Activated naive CD4-positive, alpha-beta T cell treated with anti-CD3 and anti-CD28 coated beads, Interleukin-2, amount 50 U/mL, for 24 hours (primary cell): ENCODE data around the gene PAFAH2.

Source experiments
- H3K27ac Mint-ChIP-seq: one replicate; pipeline ENCODE4 v1.8.0; 2021; ENCODE audit warnings: mild to moderate bottlenecking, mixed read lengths
- H3K27me3 Mint-ChIP-seq: one replicate; pipeline ENCODE4 v1.8.0; 2021; ENCODE audit warnings: mixed read lengths
- H3K36me3 Mint-ChIP-seq: one replicate; pipeline ENCODE4 v1.8.0; 2021; ENCODE audit warnings: mixed read lengths
- H3K4me1 Mint-ChIP-seq: one replicate; pipeline ENCODE4 v1.8.0; 2021; ENCODE audit warnings: mixed read lengths
- H3K4me3 Mint-ChIP-seq: one replicate; pipeline ENCODE4 v1.8.0; 2021; ENCODE audit warnings: mild to moderate bottlenecking, mixed read lengths
- H3K9me3 Mint-ChIP-seq: one replicate; pipeline ENCODE4 v1.8.0; 2021; ENCODE audit warnings: mixed read lengths

PAFAH2 gene

DNA sequence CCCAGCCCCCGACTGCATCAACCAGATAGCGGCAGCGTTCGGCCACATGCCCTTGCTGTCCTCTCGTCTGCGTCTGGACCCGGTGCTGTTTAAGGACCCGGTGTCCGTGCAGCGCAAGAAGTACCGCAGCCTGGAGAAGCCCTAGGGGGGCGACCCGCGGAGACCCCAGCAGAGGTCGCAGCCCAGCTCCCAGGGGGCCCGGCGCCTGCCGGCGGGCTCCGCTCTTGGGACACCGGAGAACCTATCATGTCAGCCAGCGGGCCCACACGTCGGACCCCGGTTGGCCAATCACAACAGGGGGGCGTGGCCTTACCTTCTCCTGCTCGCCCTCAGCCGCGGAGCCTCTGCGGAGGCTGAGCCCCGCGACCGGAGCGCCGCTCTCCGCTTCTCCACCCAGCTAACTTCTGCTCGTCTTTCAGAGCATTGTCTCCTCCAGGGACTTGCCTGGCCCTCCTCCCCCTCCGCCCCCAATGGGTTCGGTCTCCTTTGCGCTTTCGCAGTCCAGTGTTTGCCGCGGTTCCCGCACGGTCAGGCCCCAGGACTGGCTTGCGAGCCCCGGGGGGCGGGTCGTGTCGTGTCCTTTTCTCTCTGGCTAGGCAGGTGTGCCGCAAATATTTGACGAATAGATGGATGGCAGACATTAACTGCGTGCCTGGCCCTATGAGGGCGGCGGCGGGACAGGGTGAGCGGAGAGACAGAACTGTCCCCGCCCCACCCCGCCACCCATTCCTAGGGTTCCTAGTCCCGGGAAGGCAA lies 37.5 kb upstream of the PAFAH2 start:
- Mint-ChIP-seq H3K4me1 (peaks cover 11% of the 10 kb centered on the region), H3K9me3 (no peaks in the 10 kb centered on the region), H3K27me3 (no peaks in the 10 kb centered on the region), H3K27ac (peak overlapping the region; percentile 68), H3K36me3 (no peaks in the 10 kb centered on the region), H3K4me3 (peak overlapping the region; percentile 97)

DNA sequence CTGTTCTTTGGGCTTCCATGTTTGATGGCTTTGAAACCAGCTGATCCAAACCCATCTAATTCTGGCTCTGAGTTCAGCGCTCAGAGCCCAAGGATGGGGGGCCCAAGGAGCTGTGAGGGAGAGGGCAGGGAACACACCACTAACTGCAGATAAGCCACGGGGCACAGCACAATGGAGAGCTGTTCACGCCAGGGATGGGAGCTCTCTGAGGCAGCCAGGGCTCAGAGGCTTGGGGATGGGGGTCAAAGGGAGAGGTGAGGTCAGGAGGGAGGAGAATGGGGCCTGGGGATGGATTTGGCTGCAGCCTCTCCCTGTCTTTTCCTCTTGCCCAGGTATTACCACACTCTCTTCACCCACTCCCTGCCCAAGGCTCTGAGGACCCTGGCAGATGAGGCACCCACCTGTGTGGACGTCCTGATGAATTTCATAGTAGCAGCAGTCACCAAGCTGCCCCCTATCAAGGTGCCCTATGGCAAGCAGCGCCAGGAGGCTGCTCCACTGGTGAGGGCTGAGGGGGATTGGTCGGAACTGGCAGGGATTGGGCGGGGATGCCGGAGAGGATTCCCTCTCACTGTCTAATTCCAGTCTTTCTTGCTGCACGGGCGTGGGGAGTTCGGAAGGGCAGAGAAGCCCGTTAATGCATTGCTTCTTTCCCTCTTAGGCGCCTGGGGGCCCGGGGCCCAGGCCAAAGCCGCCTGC lies 36.8 kb upstream of the PAFAH2 start:
- Mint-ChIP-seq H3K4me1 (peaks cover 11% of the 10 kb centered on the region), H3K27me3 (no peaks in the 10 kb centered on the region), H3K27ac (no peak overlapping the region), H3K4me3 (peak overlapping the region; percentile 97), H3K9me3 (no peaks in the 10 kb centered on the region), H3K36me3 (no peaks in the 10 kb centered on the region)

DNA sequence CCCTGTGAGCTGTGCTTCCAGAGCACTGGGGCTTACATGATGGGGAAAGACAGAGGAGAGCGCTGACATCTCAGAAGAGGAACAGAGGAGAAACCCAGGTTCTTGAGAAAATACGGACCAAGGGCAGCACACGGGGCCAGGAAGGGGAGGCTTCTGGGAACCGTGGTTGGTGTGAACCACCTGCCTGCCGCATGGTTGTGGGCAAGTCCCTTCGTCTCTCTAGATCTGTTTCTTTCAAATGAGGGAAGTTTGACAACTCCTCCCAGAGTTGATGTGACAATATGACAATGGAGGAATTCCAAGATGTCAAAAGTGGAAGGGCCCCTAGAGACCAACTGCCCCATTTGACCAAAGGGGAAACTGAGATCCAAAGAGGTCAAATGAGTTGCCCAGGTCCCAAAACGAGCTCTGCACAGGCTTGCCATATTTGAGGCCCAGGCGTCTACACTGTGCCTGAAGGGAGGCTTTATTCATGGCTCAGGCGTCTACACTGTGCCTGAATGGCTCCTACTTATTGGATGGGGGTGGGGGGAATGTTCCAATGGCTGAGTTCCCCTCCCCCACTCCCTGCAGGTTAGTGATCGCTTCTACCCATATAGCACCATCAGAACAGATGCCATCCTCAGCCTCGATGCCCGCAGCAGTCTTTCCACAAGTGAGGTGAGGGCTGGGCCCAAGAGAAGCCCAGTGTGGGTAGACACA lies 34.9 kb upstream of the PAFAH2 start:
- Mint-ChIP-seq H3K9me3 (no peaks in the 10 kb centered on the region), H3K4me3 (no peak overlapping the region), H3K36me3 (no peaks in the 10 kb centered on the region), H3K27me3 (no peaks in the 10 kb centered on the region), H3K4me1 (peaks cover 11% of the 10 kb centered on the region), H3K27ac (no peak overlapping the region)

DNA sequence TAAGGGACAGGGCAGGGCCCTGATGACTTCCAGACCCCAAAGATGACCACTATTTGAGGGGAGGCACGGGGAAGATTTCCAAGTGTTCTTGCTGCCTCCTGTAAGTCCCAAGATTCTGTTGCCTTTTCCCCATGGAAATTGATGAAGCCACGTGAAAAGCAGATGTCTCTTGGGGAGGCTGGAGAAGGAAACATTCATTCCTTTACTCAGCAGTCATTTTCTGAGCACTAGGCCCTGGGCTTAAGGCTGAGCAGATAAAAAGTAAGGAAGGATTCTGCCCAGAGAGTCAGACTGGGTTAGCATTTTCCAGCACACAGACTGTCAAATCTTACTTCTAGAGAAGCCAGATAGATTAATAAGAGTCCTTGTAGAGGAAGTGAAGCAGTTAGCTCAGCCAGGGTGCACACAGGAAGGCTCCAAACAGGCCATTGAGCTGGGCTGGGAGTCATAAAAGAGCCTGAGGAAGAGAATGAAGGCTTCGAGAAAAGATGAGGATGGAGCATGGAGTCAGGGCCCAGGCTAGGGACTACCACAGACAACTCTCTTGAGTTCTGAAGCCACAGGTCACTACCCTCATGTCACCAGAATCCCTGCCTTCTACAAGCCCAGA lies 33.9 kb upstream of the PAFAH2 start:
- peaks cover 11% of the 10 kb centered on the region for H3K4me1 Mint-ChIP-seq
- H3K9me3 Mint-ChIP-seq = no peaks in the 10 kb centered on the region
- no peaks in the 10 kb centered on the region for H3K27me3 Mint-ChIP-seq
- H3K36me3 Mint-ChIP-seq = no peaks in the 10 kb centered on the region
- no peak overlapping the region for H3K27ac Mint-ChIP-seq
- no peak overlapping the region for H3K4me3 Mint-ChIP-seq

DNA sequence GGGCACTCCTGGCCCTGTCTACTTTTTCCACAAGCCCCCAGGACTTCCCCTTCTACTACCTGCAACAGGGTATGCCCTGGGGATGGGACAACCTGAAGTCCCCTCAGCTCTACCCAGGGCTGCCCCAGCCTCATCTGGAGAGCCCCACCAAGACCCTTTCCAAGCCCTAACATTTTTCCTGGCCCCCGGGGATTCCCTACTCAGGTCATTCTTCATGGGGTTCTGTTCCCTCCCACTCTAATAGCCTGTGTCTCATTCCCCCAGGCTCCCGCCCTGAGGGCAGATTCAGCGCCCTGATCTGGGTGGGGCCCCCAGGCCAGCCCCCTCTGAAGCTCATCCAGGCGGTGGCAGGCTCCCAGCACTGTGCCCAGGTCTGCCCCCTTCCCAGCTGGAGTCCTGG lies 33.3 kb upstream of the PAFAH2 start:
- H3K27ac Mint-ChIP-seq = peak overlapping the region; percentile 82
- no peaks in the 10 kb centered on the region for H3K9me3 Mint-ChIP-seq
- no peak overlapping the region for H3K4me3 Mint-ChIP-seq
- H3K27me3 Mint-ChIP-seq = no peaks in the 10 kb centered on the region
- no peaks in the 10 kb centered on the region for H3K36me3 Mint-ChIP-seq
- peaks cover 11% of the 10 kb centered on the region for H3K4me1 Mint-ChIP-seq

DNA sequence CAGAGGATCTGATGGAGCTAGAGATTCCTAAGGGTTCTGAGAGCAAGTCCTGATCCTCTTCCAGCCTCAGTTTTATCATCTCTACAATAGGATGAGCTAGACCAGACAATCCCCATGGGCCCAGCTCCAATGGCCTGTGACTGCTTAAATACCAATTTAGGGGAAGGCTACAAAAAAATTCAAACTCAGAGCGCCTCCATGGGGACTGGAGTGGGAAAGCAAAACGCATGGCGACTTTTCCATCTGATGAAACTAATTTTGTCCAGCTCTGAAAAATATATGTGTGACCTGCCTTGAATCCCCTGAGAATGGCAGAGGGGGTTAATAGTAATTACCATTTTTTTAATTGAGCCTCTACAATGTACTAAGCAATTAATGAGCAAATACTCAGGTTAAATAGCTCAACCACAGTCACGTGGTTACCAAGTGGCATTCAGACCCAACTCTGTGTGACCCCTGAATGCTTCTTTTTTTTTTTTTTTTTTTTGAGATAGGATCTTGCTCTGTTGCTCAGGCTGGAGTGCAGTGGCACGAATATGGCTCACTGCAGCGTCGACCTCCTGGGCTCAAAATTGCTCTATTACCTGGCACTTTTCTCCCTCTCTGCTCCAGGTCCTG lies 32.1 kb upstream of the PAFAH2 start:
- Mint-ChIP-seq H3K4me3 (no peak overlapping the region), H3K27me3 (no peaks in the 10 kb centered on the region), H3K4me1 (peaks cover 8% of the 10 kb centered on the region)

DNA sequence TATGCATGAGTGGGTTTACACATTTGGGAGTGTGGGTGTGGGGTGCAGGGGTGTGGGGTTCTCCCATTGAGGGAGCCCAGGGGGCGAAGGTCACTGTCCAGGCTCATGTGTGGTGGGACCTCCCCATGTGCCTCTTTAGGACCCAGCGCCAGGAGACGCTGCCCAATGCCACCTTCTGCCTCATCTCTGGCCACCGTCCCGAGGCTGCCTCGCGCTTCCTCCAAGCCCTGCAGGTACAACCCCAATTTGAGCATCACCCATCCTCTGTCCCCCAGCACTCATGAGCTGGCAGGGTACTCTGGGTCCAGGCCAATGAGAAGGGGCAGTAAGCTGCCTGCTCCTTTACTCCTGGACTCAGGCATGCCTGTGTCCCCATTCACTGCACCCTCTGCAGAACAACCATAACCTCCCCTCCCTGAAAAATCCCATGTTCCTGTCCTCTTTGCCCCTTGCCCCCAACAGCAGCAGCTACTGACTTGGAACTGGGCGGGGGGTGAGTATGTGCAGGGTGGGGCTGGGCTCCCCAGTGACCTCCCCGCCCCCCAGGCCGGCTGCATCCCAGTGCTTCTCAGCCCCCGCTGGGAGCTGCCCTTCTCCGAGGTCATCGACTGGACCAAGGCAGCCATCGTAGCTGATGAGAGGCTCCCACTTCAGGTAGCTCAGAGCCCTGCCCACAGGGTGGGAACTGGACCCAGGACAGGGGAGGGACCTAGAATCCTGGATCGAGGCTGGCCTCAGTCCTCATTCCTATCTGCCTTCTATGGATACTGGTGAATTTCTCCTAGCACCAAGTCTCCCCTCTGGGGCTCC lies 31.4 kb upstream of the PAFAH2 start:
- Mint-ChIP-seq H3K27me3 (no peaks in the 10 kb centered on the region), H3K9me3 (no peaks in the 10 kb centered on the region), H3K36me3 (no peaks in the 10 kb centered on the region), H3K27ac (no peak overlapping the region), H3K4me3 (no peak overlapping the region), H3K4me1 (peaks cover under 1% of the 10 kb centered on the region)

More for the DNA sequence above, 32.1 kb upstream of the PAFAH2 start:
- H3K36me3 Mint-ChIP-seq = no peaks in the 10 kb centered on the region
- no peak overlapping the region for H3K27ac Mint-ChIP-seq
- H3K9me3 Mint-ChIP-seq = no peaks in the 10 kb centered on the region

DNA sequence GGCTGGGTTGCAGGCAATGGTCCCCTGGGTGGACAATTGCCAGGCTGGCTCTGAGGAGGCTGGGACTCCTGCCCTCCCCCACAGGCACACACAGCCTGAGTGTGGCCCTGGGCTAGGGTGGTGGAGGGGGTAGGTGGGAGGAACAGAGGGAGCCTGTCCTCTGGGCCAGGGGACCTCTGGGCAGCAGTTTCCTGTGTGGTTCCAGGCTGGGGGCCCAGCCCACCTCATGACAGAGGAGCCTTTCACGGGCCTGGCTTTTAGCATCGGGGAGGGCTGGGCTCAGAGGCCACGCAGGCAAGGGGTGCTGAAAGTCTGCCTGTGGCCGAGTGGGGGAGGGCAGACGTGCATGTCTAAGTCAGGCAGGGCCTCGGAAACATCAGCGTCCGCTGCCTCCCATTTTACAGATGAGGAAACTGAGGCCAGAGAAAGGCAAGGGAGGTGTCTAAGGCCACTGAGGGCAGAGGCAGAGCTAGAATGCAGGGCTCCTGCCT lies 30.7 kb upstream of the PAFAH2 start:
- H3K9me3 Mint-ChIP-seq = no peaks in the 10 kb centered on the region
- no peak overlapping the region for H3K4me3 Mint-ChIP-seq
- no peaks in the 10 kb centered on the region for H3K36me3 Mint-ChIP-seq
- no peaks in the 10 kb centered on the region for H3K4me1 Mint-ChIP-seq
- no peaks in the 10 kb centered on the region for H3K27me3 Mint-ChIP-seq
- no peak overlapping the region for H3K27ac Mint-ChIP-seq

DNA sequence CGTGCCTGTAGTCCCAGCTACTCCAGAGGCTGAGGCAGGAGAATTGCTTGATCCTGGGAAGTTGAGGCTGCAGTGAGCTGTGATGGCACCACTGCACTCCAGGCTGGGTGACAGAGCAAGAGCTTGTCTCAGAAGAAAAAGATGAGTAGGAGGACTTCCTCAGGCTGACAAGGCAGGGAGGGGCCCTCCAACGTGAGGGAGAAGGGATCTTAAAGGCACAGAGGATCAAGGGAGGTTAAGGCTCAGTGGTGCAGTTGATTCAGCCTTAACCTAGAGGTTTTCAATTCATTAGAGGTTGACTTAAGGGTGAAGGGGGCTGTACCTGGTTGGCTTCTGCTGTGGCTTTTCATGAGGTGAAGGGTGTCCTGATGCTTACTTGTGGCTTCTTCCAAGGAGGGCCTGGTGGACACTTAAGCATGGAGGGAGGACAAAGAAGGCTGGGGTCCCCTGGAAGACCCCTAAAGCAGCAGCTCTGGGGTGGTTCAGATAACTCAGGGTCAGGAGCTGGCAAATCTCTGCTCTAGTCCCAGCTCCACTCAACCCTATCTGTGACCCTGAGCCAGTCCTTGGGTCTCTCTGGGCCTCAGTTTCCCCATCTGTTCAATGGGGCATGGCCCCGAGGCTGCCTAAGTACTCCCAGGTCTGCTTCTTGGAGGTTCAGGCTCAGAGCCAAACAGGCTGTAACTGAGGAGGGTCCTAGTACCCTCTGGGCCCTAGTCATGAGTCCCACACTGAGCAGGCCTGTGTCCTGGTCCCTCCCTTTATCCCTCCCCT lies 30.0 kb upstream of the PAFAH2 start:
- Mint-ChIP-seq H3K27ac (no peak overlapping the region), H3K27me3 (no peaks in the 10 kb centered on the region), H3K4me1 (no peaks in the 10 kb centered on the region), H3K36me3 (no peaks in the 10 kb centered on the region), H3K4me3 (no peak overlapping the region), H3K9me3 (no peaks in the 10 kb centered on the region)

DNA sequence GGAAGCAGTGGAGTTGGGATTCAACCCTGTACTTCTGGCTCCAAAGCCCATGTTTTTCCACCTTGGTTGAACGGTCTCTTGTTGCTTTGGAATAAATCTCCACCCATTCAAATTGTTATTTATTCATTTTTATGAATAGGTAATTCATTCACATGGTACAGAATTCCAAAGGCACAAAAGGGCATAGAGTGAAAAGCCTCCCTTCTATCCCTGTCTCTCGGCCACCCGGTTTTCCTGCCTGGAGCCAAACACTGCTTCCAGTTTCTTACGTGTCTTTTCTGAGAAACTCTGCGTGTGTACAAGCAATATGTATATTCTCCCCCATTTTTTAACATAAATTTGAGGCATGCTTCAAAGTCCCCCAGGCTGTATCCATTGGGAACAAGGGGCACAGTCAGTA lies 27.7 kb upstream of the PAFAH2 start:
- Mint-ChIP-seq H3K36me3 (no peaks in the 10 kb centered on the region), H3K27me3 (no peaks in the 10 kb centered on the region), H3K9me3 (no peaks in the 10 kb centered on the region), H3K27ac (no peak overlapping the region), H3K4me3 (no peak overlapping the region), H3K4me1 (no peaks in the 10 kb centered on the region)

DNA sequence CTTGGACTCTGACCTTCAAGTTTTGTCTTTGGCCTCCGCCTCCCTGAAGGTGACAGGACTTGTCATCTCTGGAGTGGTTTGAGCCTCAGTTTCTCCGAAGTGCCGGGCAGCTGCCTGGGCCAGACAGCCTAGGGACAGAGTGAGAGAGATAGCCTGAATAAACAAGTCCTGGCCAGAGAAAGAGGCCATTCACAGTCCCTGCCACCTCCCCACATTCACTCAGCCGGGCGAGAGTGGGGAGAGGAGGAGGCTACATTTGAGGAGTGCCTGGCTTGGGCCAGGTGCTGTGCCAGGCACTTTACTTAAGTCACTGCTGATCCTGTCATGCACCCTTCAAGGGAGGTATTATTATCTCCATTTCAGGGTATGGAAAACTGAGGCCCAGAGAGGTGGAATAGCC lies 27.2 kb upstream of the PAFAH2 start:
- Mint-ChIP-seq H3K9me3 (no peaks in the 10 kb centered on the region), H3K4me1 (no peaks in the 10 kb centered on the region), H3K36me3 (no peaks in the 10 kb centered on the region), H3K27ac (no peak overlapping the region), H3K27me3 (no peaks in the 10 kb centered on the region), H3K4me3 (no peak overlapping the region)

DNA sequence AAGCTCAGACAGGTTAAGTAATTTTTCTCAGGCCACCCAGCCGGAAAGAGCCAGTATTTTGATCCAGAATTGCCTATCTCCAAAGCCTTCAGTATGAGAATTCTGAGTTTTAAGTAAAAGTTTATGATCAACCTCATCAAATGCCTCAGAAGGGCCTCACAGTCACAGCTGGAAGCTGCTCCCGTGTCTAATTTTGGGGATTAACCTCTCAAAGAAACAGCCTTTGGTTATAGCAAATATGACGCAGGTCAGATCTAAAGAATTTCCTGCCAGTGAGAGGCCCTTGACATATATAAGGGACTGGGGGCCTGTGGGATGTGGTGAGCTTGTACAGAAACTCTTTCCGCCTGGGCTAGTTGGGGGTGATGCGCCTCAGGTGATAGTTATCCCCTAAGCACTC lies 26.0 kb upstream of the PAFAH2 start:
- H3K4me3 Mint-ChIP-seq = no peak overlapping the region
- no peaks in the 10 kb centered on the region for H3K36me3 Mint-ChIP-seq
- no peaks in the 10 kb centered on the region for H3K27me3 Mint-ChIP-seq
- peaks cover 5% of the 10 kb centered on the region for H3K4me1 Mint-ChIP-seq
- H3K9me3 Mint-ChIP-seq = no peaks in the 10 kb centered on the region
- H3K27ac Mint-ChIP-seq = no peak overlapping the region

DNA sequence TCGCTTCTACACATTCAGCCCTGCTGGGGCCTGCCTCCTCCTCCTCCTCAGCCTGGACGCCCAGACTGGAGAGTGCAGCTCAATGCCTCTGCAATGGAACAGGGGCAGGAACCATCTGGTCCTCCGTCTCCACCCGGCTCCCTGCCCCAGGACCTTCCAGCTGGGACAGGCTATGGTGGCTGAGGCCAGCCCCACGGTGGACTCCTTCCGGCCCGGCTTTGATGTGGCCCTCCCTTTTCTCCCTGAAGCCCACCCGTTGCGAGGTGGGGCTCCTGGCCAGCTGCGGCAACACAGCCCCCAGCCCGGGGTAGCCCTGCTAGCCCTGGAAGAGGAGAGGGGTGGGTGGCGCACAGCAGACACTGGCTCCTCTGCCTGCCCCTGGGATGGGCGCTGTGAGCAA lies 25.1 kb upstream of the PAFAH2 start:
- Mint-ChIP-seq H3K4me3 (no peak overlapping the region), H3K4me1 (peaks cover 5% of the 10 kb centered on the region), H3K27ac (no peak overlapping the region), H3K27me3 (no peaks in the 10 kb centered on the region), H3K36me3 (no peaks in the 10 kb centered on the region), H3K9me3 (no peaks in the 10 kb centered on the region)

DNA sequence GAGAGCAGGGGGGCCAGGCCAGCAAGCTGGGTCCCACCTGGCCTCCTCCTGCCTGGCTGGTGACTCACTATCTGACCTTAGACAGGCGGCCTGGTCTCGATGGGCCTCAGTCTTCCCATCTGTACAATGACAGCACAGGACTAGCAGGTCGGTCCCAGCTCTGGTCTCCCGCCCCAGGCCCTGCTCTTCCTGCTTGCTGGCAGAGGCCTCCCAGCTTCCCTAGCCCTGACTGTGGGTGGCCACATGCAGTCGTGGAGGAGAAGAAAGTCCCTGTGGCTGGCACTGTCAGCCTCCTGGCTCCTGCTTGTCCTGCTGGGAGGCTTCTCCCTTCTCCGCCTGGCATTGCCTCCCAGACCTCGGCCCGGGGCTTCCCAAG lies 24.5 kb upstream of the PAFAH2 start:
- no peaks in the 10 kb centered on the region for H3K36me3 Mint-ChIP-seq
- no peak overlapping the region for H3K27ac Mint-ChIP-seq
- no peak overlapping the region for H3K4me3 Mint-ChIP-seq
- H3K9me3 Mint-ChIP-seq = no peaks in the 10 kb centered on the region
- H3K27me3 Mint-ChIP-seq = no peaks in the 10 kb centered on the region
- H3K4me1 Mint-ChIP-seq = peaks cover 5% of the 10 kb centered on the region
